Choroid plexus epithelial cell (primary cell): ENCODE results near the gene CD22.

Source experiments
- DNase-seq: peaks from one replicate; pipeline ENCODE4 v3.0.0-alpha.2; 2010; ENCODE audit warnings: low read depth
- H3K4me3 ChIP-seq: 2 replicates; pipeline ENCODE4 v1.5.1; 2011; ENCODE audit warnings: low read depth, mild to moderate bottlenecking, control low read depth, low read length, moderate library complexity
- TF ChIP-seq, protein P1 (sequence below): conservative IDR thresholded peaks from 2 replicates; pipeline ENCODE4 v1.5.1; 2011; ENCODE audit warnings: low read depth, mild to moderate bottlenecking, control low read depth, inconsistent platforms, low read length, moderate library complexity

Gene CD22

DNA sequence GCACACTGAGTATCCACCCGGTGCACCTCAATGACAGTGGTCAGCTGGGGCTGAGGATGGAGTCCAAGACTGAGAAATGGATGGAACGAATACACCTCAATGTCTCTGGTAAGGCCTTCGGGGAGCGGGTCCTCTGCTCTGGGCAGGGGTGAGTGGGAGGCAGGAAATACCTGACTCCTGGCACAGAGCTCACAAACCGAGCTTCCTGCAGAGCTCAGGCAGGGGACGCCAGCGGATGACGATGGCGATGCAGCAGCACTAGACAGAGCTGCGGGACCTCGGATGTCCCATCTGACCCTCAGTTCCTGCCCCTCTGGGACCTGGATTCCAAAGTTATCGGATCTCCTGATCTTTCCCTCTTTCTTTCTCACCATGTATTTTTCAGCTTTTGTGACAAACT is 3.8 kb downstream of the CD22 start:
- no peak overlapping the region for H3K4me3 ChIP-seq
- TF ChIP-seq, protein P1, sequence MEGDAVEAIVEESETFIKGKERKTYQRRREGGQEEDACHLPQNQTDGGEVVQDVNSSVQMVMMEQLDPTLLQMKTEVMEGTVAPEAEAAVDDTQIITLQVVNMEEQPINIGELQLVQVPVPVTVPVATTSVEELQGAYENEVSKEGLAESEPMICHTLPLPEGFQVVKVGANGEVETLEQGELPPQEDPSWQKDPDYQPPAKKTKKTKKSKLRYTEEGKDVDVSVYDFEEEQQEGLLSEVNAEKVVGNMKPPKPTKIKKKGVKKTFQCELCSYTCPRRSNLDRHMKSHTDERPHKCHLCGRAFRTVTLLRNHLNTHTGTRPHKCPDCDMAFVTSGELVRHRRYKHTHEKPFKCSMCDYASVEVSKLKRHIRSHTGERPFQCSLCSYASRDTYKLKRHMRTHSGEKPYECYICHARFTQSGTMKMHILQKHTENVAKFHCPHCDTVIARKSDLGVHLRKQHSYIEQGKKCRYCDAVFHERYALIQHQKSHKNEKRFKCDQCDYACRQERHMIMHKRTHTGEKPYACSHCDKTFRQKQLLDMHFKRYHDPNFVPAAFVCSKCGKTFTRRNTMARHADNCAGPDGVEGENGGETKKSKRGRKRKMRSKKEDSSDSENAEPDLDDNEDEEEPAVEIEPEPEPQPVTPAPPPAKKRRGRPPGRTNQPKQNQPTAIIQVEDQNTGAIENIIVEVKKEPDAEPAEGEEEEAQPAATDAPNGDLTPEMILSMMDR, result no peak
- no peak for DNase-seq

DNA sequence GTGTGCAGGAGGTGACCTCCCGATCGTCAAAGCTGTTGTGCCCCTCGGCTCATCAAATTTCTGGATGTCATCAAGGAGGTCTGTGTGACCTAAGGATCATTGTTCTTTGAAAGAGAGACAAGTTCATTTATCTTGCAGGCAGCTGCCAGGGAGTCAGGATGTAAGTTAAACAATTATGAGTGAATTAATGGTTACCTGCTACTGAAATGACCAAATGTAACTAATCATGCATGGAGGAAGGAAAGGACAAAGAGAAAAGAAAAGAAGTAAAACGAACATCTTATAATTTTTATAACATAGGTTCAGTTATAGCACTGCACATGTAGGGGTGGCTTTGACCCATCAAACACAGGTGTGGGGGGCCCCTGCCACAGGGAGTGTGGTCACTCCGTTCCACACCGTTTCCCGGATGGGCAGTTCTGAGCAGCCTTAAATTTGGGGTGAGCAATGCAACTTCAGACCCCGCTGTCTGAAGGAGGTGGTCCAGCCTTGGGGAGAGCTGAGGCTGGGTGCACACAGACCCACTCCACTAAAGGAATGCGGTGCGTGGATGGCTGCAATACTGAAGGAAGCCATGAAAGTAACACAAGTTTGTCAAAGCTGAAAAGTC is 5.3 kb downstream of the CD22 start:
- H3K4me3 ChIP-seq, result no peak overlapping the region
- TF ChIP-seq, protein P1, result no peak
- no peak for DNase-seq

DNA sequence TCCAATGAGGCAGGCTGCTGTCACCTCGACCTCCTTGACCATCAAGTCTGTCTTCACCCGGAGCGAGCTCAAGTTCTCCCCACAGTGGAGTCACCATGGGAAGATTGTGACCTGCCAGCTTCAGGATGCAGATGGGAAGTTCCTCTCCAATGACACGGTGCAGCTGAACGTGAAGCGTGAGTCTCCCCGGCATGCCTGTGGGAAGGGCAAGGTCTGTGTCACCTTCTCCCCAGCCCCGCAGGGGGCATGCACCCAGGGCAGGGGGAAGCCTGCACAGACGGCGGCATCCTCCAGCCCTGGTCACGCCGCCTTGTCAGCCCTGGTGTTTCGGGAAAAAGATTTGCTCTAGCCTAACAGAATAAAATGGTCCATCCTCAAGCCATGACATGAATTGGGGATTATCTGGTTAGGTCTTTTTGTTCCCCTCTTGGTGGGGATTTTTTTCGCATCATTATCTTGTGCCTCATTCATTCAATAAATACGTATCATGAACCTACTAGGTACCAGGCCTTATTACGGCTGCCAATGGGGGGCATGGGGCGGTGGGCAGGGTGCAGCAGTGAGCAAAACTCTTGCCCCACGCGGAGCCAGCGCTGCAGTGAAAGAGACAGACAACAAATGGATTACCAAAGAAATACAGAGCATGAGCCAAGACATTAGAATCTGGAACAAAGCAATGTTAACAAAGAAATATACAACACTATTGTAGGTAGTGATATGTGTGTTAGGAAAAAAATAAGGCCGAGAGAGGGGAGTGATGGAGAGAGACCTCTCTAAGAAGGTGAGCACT is 7.4 kb downstream of the CD22 start:
- DNase-seq, result no peak
- H3K4me3 ChIP-seq, result no peak overlapping the region
- TF ChIP-seq, protein P1, result no peak

DNA sequence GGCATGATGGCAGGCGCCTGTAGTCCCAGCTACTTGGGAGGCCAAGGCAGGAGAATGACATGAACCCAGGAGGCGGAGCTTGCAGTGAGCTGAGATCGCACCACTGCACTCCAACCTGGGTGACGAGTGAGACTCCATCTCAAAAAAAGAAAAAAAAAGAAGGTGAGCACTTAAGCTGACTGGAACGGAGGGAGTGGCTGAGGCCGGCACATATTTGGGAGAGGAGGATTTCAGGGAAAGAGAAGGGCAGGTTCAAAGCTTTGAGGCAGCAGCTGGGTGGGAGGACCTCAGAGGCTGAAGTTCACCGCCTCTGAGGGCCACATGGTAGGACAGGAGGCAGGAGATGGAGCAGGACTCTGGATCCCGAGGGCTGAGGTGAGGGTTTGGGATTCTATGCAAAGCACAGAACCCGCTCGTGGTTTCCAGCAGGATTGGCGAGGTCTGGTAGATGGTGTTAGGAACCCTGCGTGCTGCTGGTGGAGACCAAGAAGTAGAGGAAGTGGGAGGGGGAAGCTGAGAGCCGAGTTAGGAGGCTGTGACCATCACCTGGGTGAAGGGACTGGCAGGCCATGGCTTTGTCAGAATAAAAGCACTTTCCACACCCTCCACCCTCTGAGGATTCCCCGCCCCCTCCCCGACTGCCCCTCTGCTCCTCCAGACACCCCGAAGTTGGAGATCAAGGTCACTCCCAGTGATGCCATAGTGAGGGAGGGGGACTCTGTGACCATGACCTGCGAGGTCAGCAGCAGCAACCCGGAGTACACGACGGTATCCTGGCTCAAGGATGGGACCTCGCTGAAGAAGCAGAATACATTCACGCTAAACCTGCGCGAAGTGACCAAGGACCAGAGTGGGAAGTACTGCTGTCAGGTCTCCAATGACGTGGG is 8.4 kb downstream of the CD22 start:
- DNase-seq, result no peak
- no peak overlapping the region for H3K4me3 ChIP-seq
- TF ChIP-seq, protein P1, result no peak

DNA sequence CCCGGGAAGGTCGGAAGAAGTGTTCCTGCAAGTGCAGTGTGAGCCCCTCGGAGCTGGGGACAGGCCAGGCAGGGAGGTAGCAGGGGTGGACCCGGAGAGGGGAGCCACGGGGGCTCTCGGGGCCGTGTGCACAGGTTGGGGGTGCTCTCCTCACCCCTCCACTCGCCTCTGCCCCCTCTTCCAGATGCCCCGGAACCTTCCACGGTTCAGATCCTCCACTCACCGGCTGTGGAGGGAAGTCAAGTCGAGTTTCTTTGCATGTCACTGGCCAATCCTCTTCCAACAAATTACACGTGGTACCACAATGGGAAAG is 9.0 kb downstream of the CD22 start:
- no peak overlapping the region for H3K4me3 ChIP-seq
- DNase-seq, result no peak
- TF ChIP-seq, protein P1, result no peak

DNA sequence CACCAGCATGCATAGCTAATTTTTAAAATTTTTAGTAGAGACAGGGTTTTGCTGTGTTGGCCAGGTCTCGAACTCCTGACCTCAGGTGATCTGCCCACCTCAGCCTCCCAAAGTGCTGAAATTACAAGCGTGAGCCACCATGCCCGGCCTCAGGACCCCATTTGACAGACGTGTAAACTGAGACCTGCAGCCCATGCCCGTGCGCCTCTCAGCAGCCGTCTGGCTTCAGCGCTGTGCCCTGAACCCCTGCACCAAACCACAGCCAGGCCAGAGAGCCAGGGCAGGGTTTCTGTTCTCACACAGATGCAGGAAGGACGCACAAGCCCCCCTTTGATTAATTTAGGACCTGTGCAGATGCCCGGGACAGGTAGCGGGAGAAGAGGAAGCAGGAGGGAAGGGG is 11.4 kb downstream of the CD22 start:
- H3K4me3 ChIP-seq, result no peak overlapping the region
- DNase-seq, result no peak
- TF ChIP-seq, protein P1, result no peak
